Neural progenitor cell (in vitro differentiated cells): ENCODE data around the gene C10orf105. TPM values are rescaled to one million over a fixed set of nuclear protein-coding genes. Genes with fewer than 3 reads are reported as not detected.

Source experiments
- DNase-seq: peaks from one replicate; pipeline ENCODE4 v3.0.0-alpha.2; 2016; ENCODE audit warnings: low spot score
- H2AFZ ChIP-seq: fragments of 200-600 bp; sonication (generic); replicated peaks from 2 replicates; pipeline ENCODE4 v1.6.1; 2016; ENCODE audit warnings: antibody characterized with exemption
- H3F3A ChIP-seq: fragments of 200-600 bp; sonication (generic); 2 replicates; pipeline ENCODE4 v1.6.1; 2016; ENCODE audit warnings: antibody characterized with exemption, low read depth
- H3K27ac ChIP-seq: fragments of 200-600 bp; sonication (generic); 2 replicates; pipeline ENCODE4 v1.5.1; 2016; ENCODE audit warnings: mild to moderate bottlenecking
- H3K27me3 ChIP-seq: fragments of 200-600 bp; sonication (generic); 2 replicates; pipeline ENCODE4 v1.6.1; 2016; ENCODE audit warnings: mild to moderate bottlenecking, moderate library complexity
- H3K36me3 ChIP-seq: fragments of 200-600 bp; sonication (generic); 2 replicates; pipeline ENCODE4 v1.5.1; 2016
- H3K4me1 ChIP-seq: fragments of 200-600 bp; sonication (generic); 2 replicates; pipeline ENCODE4 v1.6.1; 2016; ENCODE audit warnings: mixed run types
- H3K4me2 ChIP-seq: fragments of 200-600 bp; sonication (generic); 2 replicates; pipeline ENCODE4 v1.6.1; 2016
- H3K4me3 ChIP-seq: fragments of 200-600 bp; sonication (generic); 2 replicates; pipeline ENCODE4 v1.5.1; 2016
- H3K79me2 ChIP-seq: fragments of 200-600 bp; sonication (generic); 2 replicates; pipeline ENCODE4 v1.6.1; 2016; ENCODE audit warnings: low read depth
- H3K9ac ChIP-seq: fragments of 200-600 bp; sonication (generic); 2 replicates; pipeline ENCODE4 v1.6.1; 2016
- H3K9me3 ChIP-seq: fragments of 200-600 bp; sonication (generic); 2 replicates; pipeline ENCODE4 v1.5.1; 2016; ENCODE audit warnings: low read depth
- H4K20me1 ChIP-seq: fragments of 200-600 bp; sonication (generic); 2 replicates; pipeline ENCODE4 v1.6.1; 2016; ENCODE audit warnings: low read depth
- H3K27ac Mint-ChIP-seq: 3 replicates; pipeline ENCODE4 v1.8.0; 2021; ENCODE audit warnings: mixed read lengths
- H3K27me3 Mint-ChIP-seq: 2 replicates; pipeline ENCODE4 v1.8.0; 2022; ENCODE audit warnings: low read depth, mild to moderate bottlenecking, inconsistent platforms, moderate library complexity, mixed read lengths; ENCODE audit not compliant: insufficient read depth
- H3K36me3 Mint-ChIP-seq: 3 replicates; pipeline ENCODE4 v1.8.0; 2021; ENCODE audit warnings: mixed read lengths
- H3K4me1 Mint-ChIP-seq: 3 replicates; pipeline ENCODE4 v1.8.0; 2021; ENCODE audit warnings: mixed read lengths
- H3K4me3 Mint-ChIP-seq: 3 replicates; pipeline ENCODE4 v1.8.0; 2021; ENCODE audit warnings: mild to moderate bottlenecking, moderate library complexity, mixed read lengths
- H3K9me3 Mint-ChIP-seq: 3 replicates; pipeline ENCODE4 v1.8.0; 2020; ENCODE audit warnings: mixed read lengths
- CTCF ChIP-seq: fragments of 200-600 bp; sonication (generic); IDR thresholded peaks from 2 replicates; pipeline ENCODE4 v1.5.1; 2017; ENCODE audit warnings: antibody characterized with exemption, mild to moderate bottlenecking
- EZH2 ChIP-seq: fragments of 200-600 bp; sonication (generic); IDR thresholded peaks from 2 replicates; pipeline ENCODE4 v1.6.1; 2017; ENCODE audit warnings: antibody characterized with exemption, mild to moderate bottlenecking, moderate library complexity
- EZH2phosphoT487 ChIP-seq: fragments of 200-600 bp; sonication (generic); IDR thresholded peaks from 2 replicates; pipeline ENCODE4 v1.6.1; 2017; ENCODE audit warnings: antibody characterized with exemption
- total RNA-seq: library from RNA; depleted of rRNA; stranded (reverse); fragments of >200 nt; gene quantifications from 2 replicates; pipeline ENCODE4 v1.2.3, GENCODE V29; 2015; ENCODE audit warnings: low replicate concordance

C10orf105 gene
- total RNA-seq, 1 donor from 2014 or later = 0.39 TPM

GRCh38 chr10:71752391-71753090 lies 33.0 kb upstream of the C10orf105 start:
- Histone ChIP-seq H2AFZ (no peak overlapping the region), H3K9ac (peak overlapping the region; percentile 37), H3K79me2 (no peaks in the 10 kb centered on the region), H3K4me1 (peaks cover 14% of the 10 kb centered on the region), H3K27me3 (no peaks in the 10 kb centered on the region), H3K4me3 (no peak overlapping the region), H4K20me1 (no peaks in the 10 kb centered on the region), H3F3A (peaks cover 7% of the 10 kb centered on the region), H3K9me3 (no peaks in the 10 kb centered on the region), H3K27ac (no peak overlapping the region), H3K4me2 (no peak overlapping the region), H3K36me3 (no peaks in the 10 kb centered on the region)
- TF ChIP-seq EZH2 (no peak), EZH2phosphoT487 (no peak), CTCF (no peak)
- no peaks in the 10 kb centered on the region for H3K9me3 Mint-ChIP-seq
- peak overlapping the region; percentile 63 for H3K27ac Mint-ChIP-seq
- peaks cover 38% of the 10 kb centered on the region for H3K4me1 Mint-ChIP-seq
- peaks cover 7% of the 10 kb centered on the region for H3K27me3 Mint-ChIP-seq
- no peaks in the 10 kb centered on the region for H3K36me3 Mint-ChIP-seq
- DNase-seq = no peak
- H3K4me3 Mint-ChIP-seq = no peak overlapping the region

GRCh38 chr10:71751515-71752224 lies 32.1 kb upstream of the C10orf105 start:
- H3K79me2 ChIP-seq = no peaks in the 10 kb centered on the region
- Mint-ChIP-seq H3K27ac (peak overlapping the region; percentile 57), H3K27me3 (peaks cover 8% of the 10 kb centered on the region), H3K4me3 (no peak overlapping the region), H3K36me3 (no peaks in the 10 kb centered on the region), H3K4me1 (peaks cover 35% of the 10 kb centered on the region), H3K9me3 (no peaks in the 10 kb centered on the region)
- TF ChIP-seq EZH2phosphoT487 = no peak
- no peak overlapping the region for H3K4me2 ChIP-seq
- H2AFZ ChIP-seq = no peak overlapping the region
- H3K9ac ChIP-seq = no peak overlapping the region
- H3K36me3 ChIP-seq = no peaks in the 10 kb centered on the region
- H3K9me3 ChIP-seq = no peaks in the 10 kb centered on the region
- H3K4me1 ChIP-seq = peaks cover 6% of the 10 kb centered on the region
- no peaks in the 10 kb centered on the region for H4K20me1 ChIP-seq
- H3K4me3 ChIP-seq = no peak overlapping the region
- H3F3A ChIP-seq = peaks cover 2% of the 10 kb centered on the region
- no peaks in the 10 kb centered on the region for H3K27me3 ChIP-seq
- no peak for DNase-seq
- H3K27ac ChIP-seq = no peak overlapping the region

GRCh38 chr10:71750986-71751385 lies 31.4 kb upstream of the C10orf105 start:
- no peak overlapping the region for H3K4me3 ChIP-seq
- no peak for TF ChIP-seq CTCF
- TF ChIP-seq EZH2 = no peak
- TF ChIP-seq EZH2phosphoT487 = no peak
- H4K20me1 ChIP-seq = no peaks in the 10 kb centered on the region
- H3K4me3 Mint-ChIP-seq = no peak overlapping the region
- no peak overlapping the region for H3K27ac ChIP-seq
- peaks cover 34% of the 10 kb centered on the region for H3K4me1 Mint-ChIP-seq
- no peaks in the 10 kb centered on the region for H3K9me3 Mint-ChIP-seq
- no peaks in the 10 kb centered on the region for H3K36me3 ChIP-seq
- no peaks in the 10 kb centered on the region for H3K27me3 ChIP-seq
- peaks cover 8% of the 10 kb centered on the region for H3K27me3 Mint-ChIP-seq
- H3K4me2 ChIP-seq = no peak overlapping the region
- H3K36me3 Mint-ChIP-seq = no peaks in the 10 kb centered on the region
- H3K27ac Mint-ChIP-seq = no peak overlapping the region
- H3K9me3 ChIP-seq = no peaks in the 10 kb centered on the region
- H2AFZ ChIP-seq = no peak overlapping the region
- DNase-seq = no peak
- H3K9ac ChIP-seq = no peak overlapping the region
- no peaks in the 10 kb centered on the region for H3K79me2 ChIP-seq
- peaks cover 5% of the 10 kb centered on the region for H3K4me1 ChIP-seq
- no peaks in the 10 kb centered on the region for H3F3A ChIP-seq
